ENCODE results near the gene RIPOR3. TPM values are rescaled to one million over a fixed set of nuclear protein-coding genes. Genes with fewer than 3 reads are reported as not detected.
"Not testable (repeated sequence)": the region's sequence is repeated elsewhere in the genome, so short reads cannot be mapped to it uniquely, and the experiment has no call there.

The RIPOR3 gene
- total RNA-seq, 1 donor from 2014 or later: 3.4 TPM

DNA sequence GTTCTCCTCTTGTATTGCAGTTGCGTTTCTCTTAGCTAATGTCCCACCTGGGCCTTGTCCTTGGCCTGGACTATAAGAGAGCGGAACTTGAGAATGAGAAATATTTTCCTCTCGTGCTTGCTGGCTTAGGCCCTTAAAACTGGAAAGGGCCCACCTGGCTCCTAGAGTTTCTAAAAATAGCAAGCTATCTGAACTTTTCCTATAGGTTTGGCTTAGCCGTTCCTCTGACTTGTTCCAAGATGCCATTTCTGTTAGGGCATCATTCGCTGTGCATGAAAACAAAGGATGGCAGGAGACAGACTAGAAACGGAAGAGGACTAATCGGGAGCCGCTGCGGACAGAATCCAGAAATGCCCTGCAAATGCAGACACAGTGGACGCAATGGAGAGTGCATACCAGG, 4.5 kb downstream of the RIPOR3 start:
- intact Hi-C loops (cut with DNase I): no loop called here
- DNase-seq (ENCODE audit: low spot score): no peak

DNA sequence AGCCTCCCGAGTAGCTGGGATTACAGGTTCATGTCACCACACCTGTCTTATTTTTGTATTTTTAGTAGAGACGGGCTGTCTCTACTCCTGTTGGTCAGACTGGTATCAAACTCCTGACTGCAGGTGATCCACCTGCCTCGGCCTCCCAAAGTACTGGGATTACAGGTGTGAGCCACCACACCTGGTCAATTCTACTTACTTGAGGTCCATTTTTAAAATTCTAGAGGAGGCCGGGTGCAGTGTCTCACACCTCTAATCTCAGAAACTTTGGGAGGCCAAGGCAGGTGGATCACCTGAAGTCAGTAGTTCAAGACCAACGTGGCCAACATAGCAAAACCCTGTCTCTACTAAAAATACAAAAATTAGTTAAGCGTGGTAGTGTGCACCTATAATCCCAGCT, 7.8 kb downstream of the RIPOR3 start:
- intact Hi-C loops (cut with DNase I): no loop called here
- DNase-seq (ENCODE audit: low spot score): no peak

DNA sequence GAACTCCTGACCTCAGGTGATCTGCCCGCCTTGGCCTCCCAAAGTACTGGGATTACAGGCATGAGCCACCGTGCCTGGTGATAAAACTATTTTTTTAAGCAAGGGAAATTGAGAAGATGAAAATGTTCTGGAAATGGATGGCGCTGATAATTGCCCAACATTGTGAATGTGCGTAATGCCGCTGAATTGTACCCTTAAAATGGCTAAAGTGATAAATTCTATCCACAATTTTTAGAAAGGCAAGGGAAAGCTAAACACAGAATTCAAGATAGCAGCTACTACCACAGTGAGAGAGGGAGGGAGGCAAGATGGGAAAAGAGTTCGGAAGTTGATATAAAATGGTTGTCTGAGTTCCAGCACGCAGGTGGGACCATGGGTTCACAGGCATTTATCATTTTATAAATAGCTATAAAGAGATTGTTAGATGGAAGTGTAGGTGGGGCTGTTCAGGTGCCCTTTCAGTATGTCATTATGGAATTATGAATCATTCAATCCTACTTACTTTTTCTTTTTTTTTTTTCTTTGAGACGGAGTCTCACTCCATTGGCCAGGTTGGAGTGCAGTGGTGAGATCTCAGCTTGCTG, 8.3 kb downstream of the RIPOR3 start:
- intact Hi-C loops (cut with DNase I): no loop called here
- DNase-seq (ENCODE audit: low spot score): no peak

GRCh38 chr20:50682065-50682464, 9.3 kb downstream of the RIPOR3 start:
- DNase-seq (ENCODE audit: low spot score): no peak
- intact Hi-C loops (cut with DNase I): no loop called here

DNA sequence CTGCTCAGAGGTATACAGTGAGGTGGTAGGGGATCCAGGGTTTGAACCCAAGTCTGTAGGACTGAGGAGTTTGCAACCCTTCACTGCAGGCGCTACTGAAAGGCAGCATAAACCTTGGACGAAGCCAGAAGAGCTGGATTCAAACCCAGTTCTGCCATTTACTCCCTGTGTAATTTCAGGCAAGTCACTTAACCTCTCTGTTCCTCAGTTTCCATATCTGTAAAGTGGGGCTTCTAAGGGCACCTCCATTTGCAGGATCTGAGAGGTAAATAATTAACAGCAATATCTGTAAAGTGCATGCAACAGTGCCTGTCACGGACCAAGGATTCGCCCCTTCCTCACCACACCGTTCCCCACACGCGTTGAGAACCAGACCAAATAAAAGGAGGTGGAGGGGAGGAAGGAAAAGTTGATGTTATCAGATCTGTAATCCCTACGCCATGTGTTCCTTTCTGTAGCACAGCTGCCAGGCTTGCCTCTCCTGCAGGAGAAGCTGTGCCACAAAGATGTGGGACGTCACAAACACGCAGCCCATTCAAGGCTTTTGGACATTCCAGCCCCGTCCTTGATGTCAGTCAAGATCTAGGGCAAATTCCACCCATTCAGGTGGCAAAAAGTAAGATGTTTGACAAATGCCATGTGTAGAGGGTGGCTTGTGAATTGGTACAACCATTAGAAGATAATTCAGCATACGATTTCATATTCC, 9.8 kb downstream of the RIPOR3 start:
- intact Hi-C loops (cut with DNase I): no loop called here
- DNase-seq (ENCODE audit: low spot score): no peak

DNA sequence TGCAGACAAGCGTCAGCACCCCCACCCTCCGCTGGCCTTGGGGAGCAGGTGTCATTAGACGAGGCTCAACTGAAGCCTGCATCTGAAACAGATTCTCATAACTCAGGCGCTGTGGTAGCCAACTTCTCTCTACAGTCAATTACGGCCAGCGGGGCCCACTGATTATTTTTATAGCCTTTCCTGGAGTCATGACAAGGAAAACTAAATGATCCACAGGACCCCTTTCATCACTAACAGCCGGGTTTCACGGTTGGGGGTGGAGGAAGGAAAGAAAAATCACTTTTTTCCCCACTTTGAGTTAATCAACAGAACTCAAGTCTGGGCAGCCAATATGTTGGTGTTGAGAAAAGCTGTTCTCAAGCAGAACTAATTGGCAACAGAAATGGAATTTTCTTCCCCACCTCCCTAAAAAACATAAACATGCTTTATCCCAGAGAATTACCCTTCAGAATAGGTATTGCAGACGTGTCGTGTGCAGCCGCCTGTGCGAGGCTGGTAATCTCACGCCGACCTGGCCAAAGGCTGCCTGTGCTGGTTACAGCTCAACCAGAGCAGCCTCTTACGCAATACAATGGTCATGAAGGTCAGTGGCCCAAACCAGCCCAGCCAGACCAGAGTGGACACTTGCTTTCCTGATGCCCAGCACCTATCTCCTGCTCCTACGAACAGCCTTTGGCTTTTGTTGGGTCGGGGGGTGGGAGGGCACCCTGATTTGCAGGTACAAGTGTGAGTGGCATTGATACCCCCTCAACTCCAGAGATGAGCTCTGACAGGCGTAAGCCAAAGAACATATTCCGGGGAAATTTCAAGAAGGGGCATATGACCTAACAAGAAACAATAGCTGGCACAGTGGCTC, 11.0 kb downstream of the RIPOR3 start:
- DNase-seq (ENCODE audit: low spot score): no peak
- intact Hi-C loops (cut with DNase I): no loop called here

DNA sequence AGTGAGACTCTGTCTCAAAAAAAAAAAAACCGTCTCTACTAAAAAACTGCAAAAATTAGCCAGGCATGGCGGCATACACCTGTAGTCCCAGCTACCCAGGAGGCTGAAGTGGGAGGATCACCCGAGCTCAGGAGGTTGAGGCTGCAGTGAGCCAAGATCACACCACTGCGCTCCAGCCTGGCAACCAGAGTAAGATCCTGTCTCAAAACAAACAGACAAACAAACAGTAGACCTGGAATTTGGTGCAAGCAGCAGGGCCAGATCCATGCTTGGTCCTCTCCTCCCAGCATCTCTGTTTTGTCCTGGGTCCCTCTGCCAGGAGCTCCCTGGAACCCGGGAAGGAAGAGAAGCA, 11.6 kb downstream of the RIPOR3 start:
- intact Hi-C loops (cut with DNase I): no loop called here
- no peak for DNase-seq (ENCODE audit: low spot score)

GRCh38 chr20:50678169-50678898, 13.0 kb downstream of the RIPOR3 start:
- no peak for DNase-seq (ENCODE audit: low spot score)

GRCh38 chr20:50676858-50677257, 14.5 kb downstream of the RIPOR3 start:
- DNase-seq (ENCODE audit: low spot score): no peak
- intact Hi-C loops (cut with DNase I): no loop called here

More at GRCh38 chr20:50678169-50678898, 13.0 kb downstream of the RIPOR3 start:
- intact Hi-C loops (cut with DNase I): no loop called here

- DNase-seq (ENCODE audit: low spot score); intact Hi-C loops (cut with DNase I): not testable (repeated sequence)
Measured at GRCh38 chr20:50676377-50676731, 15.0 kb downstream of the RIPOR3 start.

GRCh38 chr20:50675671-50676376, 15.5 kb downstream of the RIPOR3 start:
- DNase-seq (ENCODE audit: low spot score): no peak
- intact Hi-C loops (cut with DNase I): no loop called here

GRCh38 chr20:50674138-50674825, 17.1 kb downstream of the RIPOR3 start:
- DNase-seq (ENCODE audit: low spot score): no peak
- intact Hi-C loops (cut with DNase I): no loop called here

DNA sequence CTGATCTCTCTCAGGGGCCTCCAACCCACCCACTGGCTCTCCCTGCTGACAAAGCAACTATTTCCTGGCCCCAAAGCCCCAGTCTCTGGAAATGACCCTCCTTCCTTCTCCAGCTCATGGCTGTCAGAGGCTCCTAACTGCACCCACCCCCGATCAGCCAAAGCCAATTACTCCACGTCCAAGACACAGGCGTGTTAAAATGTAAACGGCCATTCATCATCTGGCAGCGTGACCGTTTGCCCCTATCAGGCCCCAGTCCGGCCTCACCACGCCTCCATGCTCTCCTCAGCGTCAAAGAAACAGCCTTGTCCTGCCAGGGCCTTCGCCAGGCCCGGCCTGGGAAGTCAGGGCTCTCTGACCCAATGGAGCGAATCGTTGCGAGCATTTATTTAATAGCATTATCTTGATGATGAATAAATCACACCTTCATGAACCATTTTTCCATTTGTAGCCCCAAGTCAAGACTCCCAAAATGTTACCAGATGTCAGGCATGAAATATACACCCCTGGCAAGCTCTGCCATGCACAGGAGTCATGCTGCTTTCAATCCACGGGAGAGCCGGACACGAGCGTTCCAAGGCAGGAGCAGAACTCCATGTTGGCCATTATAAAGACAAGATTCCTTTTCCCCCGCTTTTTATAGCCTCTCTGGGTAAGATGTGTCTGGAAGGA, 17.7 kb downstream of the RIPOR3 start:
- DNase-seq (ENCODE audit: low spot score): no peak
- intact Hi-C loops (cut with DNase I): no loop called here

GRCh38 chr20:50673146-50673465, 18.2 kb downstream of the RIPOR3 start:
- DNase-seq (ENCODE audit: low spot score): no peak
- intact Hi-C loops (cut with DNase I): no loop called here

GRCh38 chr20:50672400-50673145, 18.8 kb downstream of the RIPOR3 start:
- no peak for DNase-seq (ENCODE audit: low spot score)
- intact Hi-C loops (cut with DNase I): no loop called here

DNA sequence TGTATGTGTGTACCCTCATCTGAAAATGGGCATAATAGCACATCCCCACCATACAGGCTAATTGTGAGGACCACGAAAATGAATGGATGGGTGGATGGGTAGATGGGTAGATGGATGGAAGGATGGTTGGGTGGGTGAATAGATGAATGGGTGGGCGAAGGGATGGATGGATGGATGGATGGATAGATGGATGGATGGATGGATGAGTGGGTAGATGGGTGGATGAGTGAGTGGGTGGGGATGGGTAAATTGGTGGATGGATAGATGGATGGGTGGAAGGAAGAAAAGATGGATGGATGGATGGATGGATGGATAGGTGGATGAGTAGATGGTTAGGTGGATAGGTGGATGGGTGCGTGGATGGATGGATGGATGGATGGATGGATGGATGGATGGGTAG, 19.7 kb downstream of the RIPOR3 start:
- intact Hi-C loops (cut with DNase I): no loop called here
- DNase-seq (ENCODE audit: low spot score): no peak

- DNase-seq (ENCODE audit: low spot score); intact Hi-C loops (cut with DNase I): not testable (repeated sequence)
Measured at GRCh38 chr20:50671010-50671409, 20.3 kb downstream of the RIPOR3 start.

Data from cardiac septum (tissue), 1 donor.